Activated naive CD4-positive, alpha-beta T cell treated with anti-CD3 and anti-CD28 coated beads, Interleukin-2, amount 50 U/mL, for 72 hours (primary cell): ENCODE measurements around the gene TSHB. TPM values are rescaled to one million over a fixed set of nuclear protein-coding genes. Genes with fewer than 3 reads are reported as not detected.

Experiments
- ATAC-seq, 2 donors: fragments of 150-1000 bp; cut with Tn5 transposase; 2 replicates each; pipeline ENCODE4 v1.10.0; 2021; ENCODE audit warnings: mild to moderate bottlenecking in 2 of 2, moderate library complexity in 2 of 2
- DNase-seq, 2 donors: peaks; one replicate each; pipeline ENCODE4 v3.0.0; 2021 to 2022; ENCODE audit warnings: low spot score in 2 of 2
- H3K27ac Mint-ChIP-seq, 2 donors: one replicate each; pipeline ENCODE4 v1.8.0; 2022; ENCODE audit warnings: mild to moderate bottlenecking in 2 of 2, mixed read lengths in 2 of 2
- H3K36me3 Mint-ChIP-seq, 2 donors: one replicate each; pipeline ENCODE4 v1.8.0; 2022; ENCODE audit warnings: mixed read lengths in 2 of 2
- H3K9me3 Mint-ChIP-seq, 2 donors: one replicate each; pipeline ENCODE4 v1.8.0; 2022; ENCODE audit warnings: mixed read lengths in 2 of 2
- total RNA-seq, 2 donors: library from RNA; stranded (reverse); gene quantifications; one replicate each; pipeline ENCODE4 v1.2.3, GENCODE V29; 2022

The TSHB gene
- total RNA-seq, 2 donors from 2014 or later: not detected

GRCh38 chr1:115074839-115075534, 45.4 kb downstream of the TSHB start:
- Mint-ChIP-seq H3K27ac (no peak overlapping the region), H3K36me3 (no peaks in the 10 kb centered on the region), H3K9me3 (no peaks in the 10 kb centered on the region)
- peak in 1 of 2 donors; percentile 40 for ATAC-seq
- DNase-seq: no peak

- Mint-ChIP-seq H3K27ac (no peak overlapping the region), H3K9me3 (no peaks in the 10 kb centered on the region), H3K36me3 (no peaks in the 10 kb centered on the region)
- ATAC-seq: no peak
- no peak for DNase-seq
Observed at GRCh38 chr1:115076384-115076915, 46.8 kb downstream of the TSHB start.

DNA sequence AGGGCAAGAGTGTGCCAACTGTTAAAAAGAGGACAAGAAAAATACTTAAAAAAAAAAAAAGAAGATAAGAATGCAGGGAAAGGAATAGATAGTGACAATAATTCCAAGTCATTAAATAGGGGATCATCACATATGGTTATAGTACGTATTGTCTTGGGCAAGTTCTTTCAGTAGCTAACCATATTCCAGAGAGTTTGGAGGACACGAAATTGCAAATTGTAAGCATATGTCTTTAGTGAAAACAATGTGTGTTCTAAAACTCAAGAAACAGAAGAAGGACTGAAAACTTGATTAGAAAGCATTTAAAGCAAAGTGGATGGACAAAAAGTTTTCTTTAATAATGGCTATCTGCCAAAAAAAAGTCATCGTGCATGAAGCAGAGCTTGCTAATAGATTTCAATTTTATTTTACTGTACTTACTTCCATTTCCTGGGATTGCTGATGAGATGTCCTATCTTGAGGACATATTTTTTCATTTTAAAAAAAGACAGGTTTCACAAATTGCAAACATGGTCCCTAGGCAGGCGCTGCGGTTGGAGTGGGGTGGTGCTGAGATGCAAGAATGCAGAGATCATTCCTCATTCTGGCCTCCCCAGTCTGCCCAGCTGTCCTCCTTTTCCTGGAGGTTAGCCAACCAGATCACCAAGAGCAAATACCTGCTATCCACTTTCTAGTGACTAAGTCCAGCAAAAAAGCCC, 47.8 kb downstream of the TSHB start:
- no peaks in the 10 kb centered on the region for H3K36me3 Mint-ChIP-seq
- ATAC-seq (no peak), DNase-seq (no peak)
- H3K27ac Mint-ChIP-seq: no peak overlapping the region
- no peaks in the 10 kb centered on the region for H3K9me3 Mint-ChIP-seq

- DNase-seq: no peak
- ATAC-seq: no peak
- H3K9me3 Mint-ChIP-seq: no peaks in the 10 kb centered on the region
- H3K36me3 Mint-ChIP-seq: no peaks in the 10 kb centered on the region
- H3K27ac Mint-ChIP-seq: no peak overlapping the region
Observed at GRCh38 chr1:115077984-115078330, 48.3 kb downstream of the TSHB start.

GRCh38 chr1:115078708-115079107, 49.1 kb downstream of the TSHB start:
- Mint-ChIP-seq H3K9me3 (no peaks in the 10 kb centered on the region), H3K36me3 (no peaks in the 10 kb centered on the region), H3K27ac (no peak overlapping the region)
- no peak for DNase-seq
- no peak for ATAC-seq

DNA sequence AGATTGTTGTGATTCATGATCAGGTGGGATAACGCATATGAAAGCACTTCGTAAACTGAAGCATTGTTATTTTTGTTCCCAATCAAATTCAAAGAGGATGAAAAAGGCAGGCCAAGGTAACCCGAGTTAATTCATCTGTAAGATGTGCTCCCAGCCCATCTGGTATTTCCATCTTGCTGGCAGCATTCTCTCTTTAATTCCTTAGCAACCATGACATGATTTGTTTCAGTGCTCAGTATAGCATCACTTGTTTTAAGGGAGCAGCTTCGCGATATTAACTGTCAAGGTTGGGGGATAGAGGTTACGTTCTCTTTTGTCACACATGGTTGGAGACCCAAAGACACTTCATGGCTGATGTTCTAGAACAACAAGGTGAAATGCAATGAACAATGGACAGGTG, 53.3 kb downstream of the TSHB start:
- DNase-seq (no peak), ATAC-seq (no peak)
- no peaks in the 10 kb centered on the region for H3K9me3 Mint-ChIP-seq
- H3K36me3 Mint-ChIP-seq: no peaks in the 10 kb centered on the region
- H3K27ac Mint-ChIP-seq: no peak overlapping the region

Other genes with a start within 250 kb of the TSHB start
- gene SIKE1, start 249.1 kb upstream of the TSHB start, total RNA-seq: 10 to 100 TPM; 61.1 to 76.0 TPM
- not detected for gene SYCP1, start 175.0 kb upstream of the TSHB start, total RNA-seq
- 1 to 10 TPM in 1 of 2 donors, under 1 TPM in 1; 0.43 to 1.0 TPM for gene TSPAN2, start 59.7 kb downstream of the TSHB start, total RNA-seq